HG03025 (cell line): Measurements from ENCODE around the gene FADS6.
"Not testable (repeated sequence)": the region's sequence is repeated elsewhere in the genome, so short reads cannot be mapped to it uniquely, and the experiment has no call there.

Experiments used
- ATAC-seq: cut with Tn5 transposase; IDR thresholded peaks from one replicate; pipeline ENCODE4 v1.9.1; 2021; ENCODE audit warnings: mild to moderate bottlenecking, moderate library complexity; ENCODE audit not compliant: unreplicated experiment, low FRiP score

Gene FADS6

DNA sequence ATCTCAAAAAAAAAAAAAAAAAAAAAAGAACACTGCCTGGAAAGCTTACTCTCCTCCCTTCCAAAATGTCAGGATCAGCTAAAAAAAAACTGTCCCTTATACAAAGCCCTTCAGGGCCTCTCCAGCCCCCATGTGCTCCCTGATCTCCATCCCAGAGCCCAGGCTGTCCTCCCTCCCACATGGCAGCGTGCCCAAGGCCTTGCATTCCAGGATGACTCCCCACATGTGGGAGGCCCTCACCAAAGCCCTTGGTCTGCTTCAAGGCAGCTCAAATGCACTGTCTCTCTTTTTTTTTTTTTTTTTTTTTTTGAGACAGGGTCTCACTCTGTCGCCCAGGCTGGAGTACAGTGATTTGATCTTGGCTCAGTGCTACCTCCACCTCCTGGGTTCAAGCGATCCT lies 22.9 kb downstream of the FADS6 start:
- ATAC-seq: no peak

DNA sequence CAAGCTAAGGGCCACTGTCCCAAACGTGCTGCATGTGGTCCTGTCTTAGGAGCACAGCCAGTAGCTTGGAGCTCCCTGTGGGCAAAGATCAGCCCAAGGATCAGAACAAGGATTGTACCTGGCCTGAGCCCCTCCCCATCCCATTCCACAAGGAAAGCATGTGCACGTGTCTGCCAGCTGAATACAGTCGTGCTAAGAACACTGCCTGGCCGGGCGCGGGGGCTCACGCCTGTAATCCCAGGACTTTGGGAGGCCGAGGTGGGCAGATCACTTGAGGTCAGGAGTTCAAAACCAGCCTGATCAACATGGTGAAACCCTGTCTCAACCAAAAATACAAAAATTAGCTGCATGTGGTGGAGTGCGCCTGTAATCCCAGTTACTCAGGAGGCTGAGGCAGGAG lies 23.4 kb downstream of the FADS6 start:
- ATAC-seq: not testable (repeated sequence)

DNA sequence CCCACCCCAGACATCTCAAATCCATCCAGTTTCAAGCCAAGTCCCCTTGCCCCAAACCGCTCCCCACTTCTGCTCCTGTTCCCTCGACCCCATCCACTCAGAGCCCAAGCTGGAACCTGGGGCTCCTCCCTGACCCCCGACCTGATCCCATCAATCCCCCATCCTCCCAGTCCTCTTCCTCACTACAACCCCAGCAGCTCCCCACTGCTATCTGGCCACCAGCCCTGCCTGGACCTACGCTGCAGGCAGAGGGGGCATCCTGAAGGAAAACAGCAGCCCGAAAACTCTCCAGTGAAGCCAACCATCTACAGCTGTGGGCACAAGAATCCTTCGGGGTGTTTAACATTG lies 24.6 kb downstream of the FADS6 start:
- ATAC-seq: no peak

DNA sequence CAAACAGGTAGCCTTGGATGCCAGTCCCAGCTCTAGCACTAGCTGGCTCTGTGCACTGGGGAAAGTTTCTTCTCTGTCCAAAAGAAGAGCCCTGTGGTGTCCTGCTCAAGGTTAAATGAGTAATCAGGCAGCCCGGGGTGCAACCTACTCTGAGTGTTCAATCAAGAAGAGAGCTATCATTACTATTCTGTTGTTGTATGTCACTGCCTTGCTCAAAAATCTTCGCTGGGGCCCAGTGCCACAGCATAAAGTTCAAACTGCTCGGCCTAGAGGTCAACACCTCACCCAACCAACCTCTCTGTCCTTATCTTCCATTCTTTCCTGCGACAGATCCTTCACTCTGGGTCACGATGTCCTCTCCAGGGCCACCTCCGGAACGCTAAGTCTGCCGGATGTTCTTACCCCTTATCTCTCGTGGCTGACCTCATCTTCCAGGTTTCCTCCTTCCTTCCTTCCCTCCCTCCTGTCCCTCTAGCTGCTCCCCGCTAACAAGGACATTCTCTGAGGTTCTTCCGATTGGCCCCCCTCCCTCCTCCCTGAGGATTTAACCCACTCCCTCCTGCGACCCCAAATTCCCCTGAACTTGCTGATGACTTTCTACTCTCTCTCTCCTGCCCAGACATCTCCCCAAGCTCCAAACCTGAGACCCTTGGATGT lies 25.1 kb downstream of the FADS6 start:
- ATAC-seq: no peak

DNA sequence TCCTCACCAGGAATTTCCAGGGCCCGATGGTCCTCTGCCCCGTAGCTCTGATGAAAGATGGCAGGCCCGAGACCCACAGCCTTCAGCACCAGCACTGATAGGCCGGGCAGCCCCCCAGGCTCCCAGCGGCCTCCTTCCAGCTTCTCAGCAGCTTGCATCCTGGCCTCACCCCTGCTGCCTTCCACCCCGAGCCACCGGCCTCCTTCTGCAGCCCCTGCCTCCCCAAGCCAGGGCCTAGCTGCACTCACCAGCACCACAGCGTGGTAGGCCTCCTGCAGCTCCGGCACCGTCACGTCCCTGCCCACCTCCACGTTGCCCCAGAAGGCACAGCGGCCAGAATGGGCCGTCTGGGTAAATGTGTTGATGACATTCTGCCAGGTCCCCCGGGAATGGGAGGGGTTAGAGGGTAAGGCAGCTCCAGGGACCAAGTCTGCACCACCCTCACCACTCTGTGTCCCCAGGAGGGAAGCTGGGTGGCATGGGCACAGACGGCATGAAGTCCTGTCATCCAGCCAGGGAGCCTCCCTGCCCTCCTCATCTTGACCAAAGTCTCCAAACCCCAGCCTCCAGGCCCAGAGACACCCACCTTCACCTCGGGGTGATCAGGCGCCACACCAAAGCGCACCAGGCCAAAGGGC lies 27.1 kb downstream of the FADS6 start:
- no peak for ATAC-seq

DNA sequence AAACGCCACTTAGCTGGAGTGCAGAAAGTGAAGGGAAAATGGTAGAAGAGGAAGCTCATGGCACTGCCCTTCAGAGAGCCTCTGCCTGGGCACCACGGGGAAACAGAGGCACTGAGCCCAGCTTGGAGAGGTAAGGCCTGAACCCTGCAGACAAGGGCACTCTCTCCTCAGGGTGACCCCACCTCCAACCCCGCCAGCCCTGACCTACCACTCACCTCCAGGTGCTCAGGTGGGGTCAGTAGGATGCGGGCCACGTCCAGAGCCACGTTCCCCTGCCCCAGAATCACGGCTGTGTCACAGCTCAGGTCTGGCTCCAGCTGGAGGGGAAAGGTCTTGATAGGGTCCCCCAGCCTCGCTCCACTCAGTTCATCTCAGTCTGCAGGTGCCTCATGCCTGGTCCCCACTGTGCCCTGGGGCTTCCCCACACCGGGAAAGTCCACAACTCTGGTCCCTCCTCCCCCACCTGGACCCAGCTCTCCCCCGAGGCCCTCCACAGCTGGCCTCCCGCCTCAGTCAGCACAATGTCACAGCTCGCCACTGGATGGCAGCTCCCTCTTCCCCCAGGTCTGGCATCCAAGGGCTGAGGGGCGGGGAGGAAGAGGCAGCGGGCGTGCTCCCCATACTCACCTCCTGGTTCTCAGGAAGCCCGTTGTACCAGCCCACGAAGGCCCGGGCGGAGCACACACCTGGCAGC lies 27.8 kb downstream of the FADS6 start:
- ATAC-seq: no peak

DNA sequence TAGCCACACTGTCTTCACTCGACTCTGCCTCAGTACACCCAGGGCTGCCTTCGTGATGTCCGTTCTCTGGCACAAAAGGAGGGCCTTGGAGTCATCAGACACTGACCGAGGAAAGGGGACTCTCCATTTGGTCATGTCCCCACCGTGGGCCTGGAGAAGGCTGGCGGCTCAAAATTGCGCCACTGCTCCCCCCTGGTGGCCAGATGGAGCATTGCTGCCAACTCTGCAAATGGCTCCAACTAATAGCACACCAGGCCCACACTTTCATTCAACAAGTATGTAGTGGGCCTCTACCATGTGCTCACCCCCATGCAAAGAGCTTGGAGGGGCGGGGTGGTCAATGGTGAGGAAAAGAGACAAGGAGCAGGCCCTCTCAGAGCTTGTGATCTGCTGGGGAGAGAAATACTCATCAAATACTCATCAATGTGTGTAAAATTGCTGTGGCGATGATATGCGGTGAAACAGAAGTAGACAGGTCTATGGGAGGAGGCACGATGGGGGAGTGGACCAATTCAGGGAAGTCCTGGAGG lies 28.5 kb downstream of the FADS6 start:
- no peak for ATAC-seq

DNA sequence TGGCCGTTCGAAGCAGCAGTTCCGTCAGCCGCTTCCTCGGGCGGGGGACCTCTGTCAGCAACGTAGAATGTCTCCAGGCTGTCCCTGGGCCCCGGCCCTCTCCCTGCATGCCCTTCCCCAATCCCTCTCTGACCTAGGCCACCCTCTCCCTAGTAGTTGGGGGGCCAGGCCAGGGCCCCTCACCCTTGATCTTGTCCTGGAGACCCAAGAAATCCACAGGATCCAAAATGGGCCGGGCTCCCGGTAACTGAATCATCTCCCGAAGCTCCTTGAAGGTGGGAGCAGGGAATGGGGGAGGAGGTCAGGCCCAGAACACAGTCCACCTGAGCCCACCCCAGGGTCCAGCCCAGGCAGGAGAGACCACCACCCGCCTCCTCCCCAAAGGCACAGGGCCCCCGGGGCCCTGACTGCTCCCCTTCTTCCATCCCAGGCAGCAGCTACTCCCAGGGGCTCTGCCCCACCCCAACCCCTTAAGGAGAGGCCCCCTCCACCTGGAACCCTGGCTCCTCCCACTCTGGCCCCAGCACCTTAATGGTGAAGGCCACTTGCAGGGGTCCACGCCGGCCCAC lies 29.1 kb downstream of the FADS6 start:
- no peak for ATAC-seq

DNA sequence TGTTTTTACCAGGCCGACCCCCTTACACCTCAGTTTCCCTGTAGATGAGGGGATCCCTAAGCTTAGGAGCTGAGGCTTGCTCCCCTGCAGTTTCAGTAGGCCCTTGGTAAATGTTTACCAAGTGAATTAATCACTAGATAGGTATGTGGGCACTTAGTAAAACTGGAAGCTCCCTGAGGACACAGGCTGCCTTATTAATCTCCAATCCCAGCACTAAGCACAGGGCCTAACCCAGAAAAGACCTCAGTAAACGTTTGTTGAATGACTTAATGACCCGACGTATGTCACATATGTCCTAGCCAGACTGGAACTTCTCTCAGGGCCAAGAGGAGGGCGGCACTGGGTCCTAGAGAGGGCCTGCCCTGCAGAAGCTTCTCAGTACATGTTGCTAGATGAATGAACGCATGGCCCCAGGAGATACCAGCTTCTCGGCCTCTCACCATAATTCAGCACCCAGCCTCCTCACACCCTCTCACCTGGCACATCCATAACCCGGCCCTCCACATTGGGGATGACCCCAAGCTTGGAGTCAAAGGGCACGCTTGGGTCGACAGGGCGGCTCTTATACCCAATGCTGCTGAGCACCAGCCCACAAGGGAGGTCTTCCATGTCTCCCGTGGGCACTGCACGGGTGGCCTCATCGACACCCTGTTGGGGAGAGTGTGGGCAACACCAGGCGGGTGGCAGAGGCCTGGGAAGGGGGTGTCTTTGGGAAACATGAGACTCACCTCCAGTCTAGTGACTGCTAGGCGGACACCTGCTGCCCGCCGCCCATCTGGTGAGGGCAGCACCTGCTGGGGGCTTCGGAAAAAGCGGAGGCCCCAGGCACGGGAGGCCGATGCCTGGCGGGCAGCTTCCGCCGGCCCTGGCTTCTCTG lies 29.8 kb downstream of the FADS6 start:
- ATAC-seq: no peak

DNA sequence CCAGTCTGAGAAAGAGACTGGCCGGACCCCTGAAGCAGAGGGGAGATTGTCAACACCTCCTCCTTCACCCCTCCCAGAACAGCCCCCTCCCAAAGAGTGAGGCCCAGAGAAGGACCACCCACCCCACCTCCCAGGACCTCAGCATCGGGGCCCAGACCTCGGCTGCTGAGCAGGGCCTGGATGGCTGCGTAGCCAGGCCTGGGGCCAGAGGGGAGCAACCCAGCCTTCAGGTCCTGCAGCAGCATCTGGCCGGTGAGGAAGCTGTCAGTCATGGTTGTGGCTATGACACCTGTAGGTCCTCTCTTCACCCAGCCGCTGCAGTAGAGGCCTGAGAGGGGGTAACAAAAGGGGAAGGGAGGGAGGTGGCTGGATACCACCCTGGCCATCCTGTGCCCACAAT lies 30.5 kb downstream of the FADS6 start:
- ATAC-seq: no peak

DNA sequence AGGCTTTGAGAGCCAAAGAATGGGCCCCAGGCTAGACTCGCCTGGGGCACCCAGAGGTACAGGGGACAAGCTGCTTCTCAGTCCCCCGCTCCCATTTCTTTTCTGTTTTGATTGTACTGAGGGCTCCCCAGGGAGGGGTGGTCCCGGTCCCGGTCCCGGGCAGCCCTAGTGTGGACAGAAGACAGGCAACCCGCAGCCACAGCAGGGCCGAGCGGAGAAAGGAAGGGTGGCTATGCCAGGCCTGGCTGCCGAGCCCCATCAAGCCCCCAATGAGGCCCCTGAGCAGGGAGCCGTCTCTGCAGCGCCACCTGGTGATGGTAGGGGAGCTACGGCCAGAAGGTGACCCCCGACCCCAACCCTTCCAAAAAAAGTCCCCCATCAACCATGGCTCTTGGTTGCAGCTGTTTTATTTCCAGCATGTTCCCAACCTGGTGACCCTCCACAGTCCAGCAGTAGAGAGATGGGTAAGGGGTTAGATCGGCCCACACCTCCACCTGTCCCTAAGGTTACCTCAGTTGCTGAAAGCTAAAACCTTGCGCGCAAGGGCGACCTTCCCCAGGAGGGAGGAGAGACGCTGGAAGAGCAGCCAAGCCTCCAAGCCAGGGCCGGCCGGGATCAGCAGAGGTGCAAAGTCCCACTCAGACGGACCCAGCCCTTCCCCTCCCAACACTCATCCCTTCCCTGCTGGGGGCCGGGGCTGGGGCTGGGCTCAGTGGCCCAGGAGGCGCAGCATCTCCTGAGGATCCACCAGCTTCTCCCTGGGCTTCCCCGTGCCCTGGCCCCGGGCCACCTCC lies 31.1 kb downstream of the FADS6 start:
- ATAC-seq: no peak

DNA sequence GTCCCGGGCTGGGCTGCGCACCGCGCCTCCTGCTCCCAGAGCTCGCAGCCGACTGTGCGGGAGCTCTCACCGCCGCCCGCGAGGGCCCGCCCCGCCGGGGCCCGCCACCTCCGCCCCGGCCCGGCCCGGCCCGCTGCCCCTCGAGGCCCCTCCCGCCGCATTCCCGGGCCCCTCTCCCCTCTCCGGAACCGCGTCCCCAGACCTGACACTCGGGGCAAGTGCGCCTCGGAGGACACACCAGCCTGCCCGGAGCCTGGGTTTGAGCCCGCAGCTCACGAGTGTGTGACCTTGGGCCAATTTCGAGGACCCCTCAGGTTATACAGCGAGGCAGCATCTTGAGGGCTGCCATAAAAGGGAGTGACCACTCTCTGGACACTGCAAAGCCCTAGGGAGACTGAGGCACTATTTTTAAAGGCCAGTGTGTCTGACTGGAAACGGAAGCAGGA lies 31.7 kb downstream of the FADS6 start:
- ATAC-seq: no peak

DNA sequence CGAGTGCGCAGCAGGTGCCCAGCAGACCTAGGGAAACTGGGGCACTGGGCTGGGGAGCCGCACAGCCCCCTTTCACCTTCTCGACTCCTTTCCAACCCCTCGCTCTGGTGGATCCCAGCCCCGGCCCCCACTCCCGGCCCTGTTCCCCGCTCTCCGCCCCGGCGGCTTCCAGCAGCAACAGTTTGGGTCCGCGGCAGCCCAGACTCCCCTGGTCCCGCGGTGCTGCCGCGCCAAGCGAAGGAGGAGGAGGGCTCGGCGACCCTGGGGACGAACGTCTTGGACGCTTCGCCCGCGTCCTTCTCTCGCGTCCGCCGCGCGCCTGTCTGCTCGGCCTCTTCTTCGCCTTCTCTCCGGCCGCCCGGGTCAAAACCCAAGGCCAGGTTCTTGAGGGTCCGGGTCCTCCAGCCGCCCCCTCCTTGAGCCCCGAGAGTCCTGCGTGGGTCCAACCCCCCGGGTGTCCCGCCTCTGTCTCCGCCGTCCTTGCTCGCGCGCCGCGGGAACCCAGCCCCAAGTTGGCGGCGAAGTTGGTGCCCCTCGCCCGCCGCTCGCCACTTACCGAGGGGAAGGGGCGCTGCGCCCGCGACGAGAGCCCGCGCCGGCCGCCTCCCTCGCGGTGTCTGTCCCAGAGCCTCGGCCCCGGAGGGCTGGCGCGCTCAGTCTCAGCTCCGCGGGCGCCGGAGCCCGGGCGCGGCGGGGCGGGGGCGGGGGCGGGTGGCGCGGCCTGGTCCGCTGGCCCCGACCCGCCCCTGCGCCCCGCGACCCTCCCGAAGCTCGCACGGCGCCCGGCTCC lies 32.4 kb downstream of the FADS6 start:
- ATAC-seq: no peak

DNA sequence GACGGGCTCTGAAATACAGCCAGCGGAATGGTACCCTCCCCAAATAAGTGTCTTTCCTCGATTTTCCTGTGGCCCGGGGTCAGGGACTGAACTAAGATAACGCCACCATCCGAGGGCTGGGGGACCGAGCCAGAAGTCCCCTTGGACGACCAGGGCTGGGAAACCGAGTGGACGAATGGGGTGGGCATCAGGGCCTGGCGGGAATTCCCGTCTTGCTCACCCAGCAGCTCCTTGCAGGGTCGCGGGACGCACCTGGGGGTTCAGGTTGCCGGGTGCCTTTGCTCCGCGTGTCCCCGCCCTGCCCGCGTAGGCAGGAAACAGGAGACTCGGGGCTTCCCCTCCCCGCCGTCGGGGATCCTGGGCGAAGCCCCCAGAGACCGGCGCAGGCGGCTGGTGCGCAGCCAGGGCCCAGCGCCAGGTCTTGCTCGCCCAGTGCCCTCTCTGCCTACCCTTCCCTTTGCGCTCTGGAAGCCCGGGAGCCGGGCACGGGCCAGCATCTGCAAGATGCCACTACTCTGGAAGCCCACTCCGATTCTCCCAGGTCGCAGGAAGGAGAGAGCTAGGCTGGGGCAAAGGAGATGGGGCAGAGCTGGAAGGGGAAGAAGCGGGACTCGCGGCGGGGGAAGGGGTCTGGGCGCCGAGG lies 33.1 kb downstream of the FADS6 start:
- ATAC-seq: no peak

DNA sequence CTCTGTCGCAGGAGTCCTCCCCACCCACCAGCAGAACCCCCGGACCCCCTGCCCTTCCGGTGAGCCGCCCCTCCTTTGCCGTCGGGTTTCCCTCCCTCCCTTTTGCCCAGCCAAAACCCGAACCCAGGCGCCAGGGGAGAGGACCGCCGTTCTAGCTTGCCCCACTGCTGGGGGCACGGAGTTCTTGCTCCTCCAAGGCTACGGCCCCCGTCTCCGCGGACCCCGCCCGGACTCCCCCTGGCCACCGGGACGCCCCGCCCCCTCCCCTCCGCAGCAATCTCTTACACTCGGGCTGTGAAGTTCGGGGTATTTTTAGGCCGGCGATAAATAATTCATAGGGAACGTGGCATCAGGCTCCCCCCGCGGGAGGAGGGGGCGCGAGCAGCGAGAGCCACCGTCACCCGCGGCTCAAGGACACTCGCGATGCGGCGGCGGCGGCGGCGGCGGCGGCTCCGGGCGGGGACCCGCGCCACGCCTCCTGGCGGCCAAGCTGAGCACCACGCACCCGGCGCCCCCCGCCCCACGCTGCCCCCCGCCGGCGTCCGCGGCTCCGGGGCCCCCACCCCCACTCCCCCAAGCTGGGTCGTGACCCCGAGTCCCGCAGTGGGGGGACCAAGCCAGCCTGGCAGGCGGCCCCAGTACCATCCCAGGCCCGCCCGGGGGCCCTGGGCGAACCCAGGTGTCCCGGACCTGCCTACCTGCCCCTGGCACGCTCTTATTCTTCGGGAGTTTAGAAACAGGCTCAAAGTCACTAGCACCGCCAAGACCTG lies 33.8 kb downstream of the FADS6 start, which contains the start of gene GRIN2C:
Gene GRIN2C, minus strand, starts transcription at position 427 of the 770 bp plus-strand sequence. CDS start 4,793 bp downstream, outside the sequence.
- ATAC-seq: no peak

DNA sequence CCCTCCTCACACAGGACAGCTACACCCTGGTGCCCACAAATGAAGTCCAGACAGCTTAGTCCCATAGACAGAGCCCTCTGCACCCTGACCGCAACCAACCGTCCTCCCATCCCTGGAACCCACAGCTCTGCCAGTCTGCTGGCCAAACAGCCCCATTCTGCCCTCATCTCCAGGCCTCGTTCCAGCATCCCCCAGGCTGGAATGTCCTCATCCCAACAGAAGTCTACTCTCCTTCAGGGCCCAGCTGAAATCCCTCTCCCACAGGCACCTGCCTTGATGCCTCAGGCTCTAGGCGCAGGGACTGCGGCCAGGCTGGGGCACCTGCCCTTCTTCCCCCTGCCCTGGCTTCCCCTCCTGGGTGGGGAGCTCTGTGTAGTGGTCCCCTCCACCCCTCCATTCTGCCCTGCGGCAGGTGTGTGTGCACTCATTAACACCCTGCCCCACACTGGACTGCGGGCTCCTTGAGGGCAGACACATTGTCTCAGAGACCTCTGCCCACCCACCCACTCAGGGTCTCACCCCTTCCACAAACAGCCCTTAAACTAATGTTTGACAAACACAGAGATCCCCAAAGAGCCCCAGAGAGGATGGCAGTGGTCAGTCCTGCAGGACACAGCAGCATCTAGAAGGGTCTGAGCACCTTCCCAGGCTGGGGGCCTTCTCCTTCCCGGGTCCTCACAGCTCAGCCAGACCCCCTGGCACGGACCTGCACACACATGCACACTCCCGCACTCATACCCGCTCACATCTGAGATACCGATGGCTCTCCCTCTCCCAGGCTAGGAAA lies 34.6 kb downstream of the FADS6 start:
- no peak for ATAC-seq

DNA sequence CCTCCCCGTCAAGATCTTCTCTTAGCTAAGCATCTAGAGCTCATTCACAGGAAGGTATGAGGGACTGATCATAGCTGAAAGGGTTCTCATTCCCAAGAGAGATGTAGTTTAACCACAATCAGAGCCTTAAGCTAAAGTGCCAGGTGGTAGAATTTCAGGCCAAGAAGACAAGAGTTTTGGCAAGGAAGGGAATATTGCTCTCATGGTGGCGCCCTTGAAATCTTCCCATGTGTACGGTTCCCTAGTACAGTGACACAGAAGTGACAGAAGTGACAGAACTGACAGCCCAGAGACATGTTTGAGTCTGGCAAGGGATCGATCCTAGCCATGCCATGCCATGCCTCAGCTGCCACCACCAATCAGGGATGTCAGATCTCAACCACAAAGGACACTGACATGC lies 36.2 kb downstream of the FADS6 start:
- ATAC-seq: no peak
